AG09309 (cell line): ENCODE measurements around the gene SDK2.

Experiments used
- DNase-seq: peaks from one replicate; pipeline ENCODE4 v3.0.0-alpha.2; 2010; ENCODE audit warnings: low read depth
- H3K4me3 ChIP-seq: 2 replicates; pipeline ENCODE4 v1.5.1; 2011; ENCODE audit warnings: mild to moderate bottlenecking, low read depth, low read length, moderate library complexity; ENCODE audit not compliant: control insufficient read depth
- CTCF ChIP-seq: IDR thresholded peaks from 2 replicates; pipeline ENCODE4 v1.5.1; 2011; ENCODE audit warnings: mild to moderate bottlenecking, low read depth, low read length, inconsistent platforms; ENCODE audit not compliant: insufficient read depth, control insufficient read depth; ENCODE audit errors: missing control alignments

SDK2 gene

GRCh38 chr17:73510981-73511718, 133.1 kb downstream of the SDK2 start:
- H3K4me3 ChIP-seq = no peak overlapping the region
- TF ChIP-seq CTCF = no peak
- DNase-seq = no peak

GRCh38 chr17:73508931-73509605, 135.2 kb downstream of the SDK2 start:
- DNase-seq = no peak
- no peak overlapping the region for H3K4me3 ChIP-seq
- no peak for TF ChIP-seq CTCF

- no peak for TF ChIP-seq CTCF
- DNase-seq = no peak
- no peak overlapping the region for H3K4me3 ChIP-seq
These were observed 136.0 kb downstream of the SDK2 start for GRCh38 chr17:73508057-73508930.

GRCh38 chr17:73506470-73507435, 137.5 kb downstream of the SDK2 start:
- no peak overlapping the region for H3K4me3 ChIP-seq
- no peak for TF ChIP-seq CTCF
- DNase-seq = no peak

GRCh38 chr17:73503560-73503959, 140.7 kb downstream of the SDK2 start:
- no peak for TF ChIP-seq CTCF
- DNase-seq = no peak
- H3K4me3 ChIP-seq = no peak overlapping the region
